WTC11 (cell line): ENCODE results near the gene CPN1. TPM values are rescaled to one million over a fixed set of nuclear protein-coding genes. Genes with fewer than 3 reads are reported as not detected.

Experiments used
- ATAC-seq: fragments of 200-7000 bp; cut with Tn5 transposase; 2 replicates; pipeline ENCODE4 v1.10.0; 2021; ENCODE audit warnings: mild to moderate bottlenecking, moderate library complexity
- CTCF ChIA-PET: fragments of 300-600 bp; sonication (Branson Sonifier 250); formaldehyde crosslinking; loops from one replicate; lab custom pipeline; 2021; ENCODE audit warnings: antibody characterized with exemption; lab: Charles Lee
- POLR2A ChIA-PET: fragments of 350-600 bp; sonication (Branson Sonifier 250); formaldehyde crosslinking; loops from one replicate; lab custom pipeline; 2021; ENCODE audit warnings: antibody characterized with exemption; lab: Charles Lee
- DNase-seq: peaks from one replicate; pipeline ENCODE4 v3.0.0; 2021; ENCODE audit warnings: low spot score
- H3K27ac Mint-ChIP-seq: 2 replicates; pipeline ENCODE4 v1.8.0; 2021; ENCODE audit warnings: mixed read lengths
- H3K27me3 Mint-ChIP-seq: 2 replicates; pipeline ENCODE4 v1.8.0; 2021; ENCODE audit warnings: low read depth, mild to moderate bottlenecking, moderate library complexity, mixed read lengths
- H3K36me3 Mint-ChIP-seq: 2 replicates; pipeline ENCODE4 v1.8.0; 2021; ENCODE audit warnings: mixed read lengths
- H3K4me1 Mint-ChIP-seq: 2 replicates; pipeline ENCODE4 v1.8.0; 2022; ENCODE audit warnings: mixed read lengths
- H3K4me3 Mint-ChIP-seq: 2 replicates; pipeline ENCODE4 v1.8.0; 2021; ENCODE audit warnings: mild to moderate bottlenecking, moderate library complexity, mixed read lengths
- H3K9me3 Mint-ChIP-seq: 2 replicates; pipeline ENCODE4 v1.8.0; 2021; ENCODE audit warnings: mixed read lengths
- ATF1 ChIP-seq: sonication (generic); formaldehyde crosslinking; IDR thresholded peaks from 2 replicates; pipeline ENCODE4 v1.8.1; 2023; ENCODE audit warnings: mild to moderate bottlenecking, moderate library complexity, missing genetic modification reagents
- CREB1 ChIP-seq: sonication (generic); formaldehyde crosslinking; IDR thresholded peaks from 2 replicates; pipeline ENCODE4 v1.8.0; 2023; ENCODE audit warnings: mild to moderate bottlenecking, missing genetic modification reagents
- ETV6 ChIP-seq: sonication (generic); formaldehyde crosslinking; IDR thresholded peaks from 2 replicates; pipeline ENCODE4 v1.8.1; 2022; ENCODE audit warnings: mild to moderate bottlenecking, missing genetic modification reagents
- FOXJ3 ChIP-seq: sonication (generic); formaldehyde crosslinking; IDR thresholded peaks from 2 replicates; pipeline ENCODE4 v1.9.0; 2021; ENCODE audit warnings: missing genetic modification reagents, mild to moderate bottlenecking, borderline replicate concordance
- FOXK1 ChIP-seq: sonication (generic); formaldehyde crosslinking; IDR thresholded peaks from 2 replicates; pipeline ENCODE4 v1.8.0; 2022; ENCODE audit warnings: mild to moderate bottlenecking, moderate library complexity, missing genetic modification reagents
- MXD4 ChIP-seq: fragments of 250-450 bp; sonication (Bioruptor Pico); IDR thresholded peaks from 2 replicates; pipeline ENCODE4 v1.8.0; 2021; ENCODE audit warnings: mild to moderate bottlenecking, moderate library complexity, borderline replicate concordance
- NFE2L1 ChIP-seq: sonication (generic); formaldehyde crosslinking; IDR thresholded peaks from 2 replicates; pipeline ENCODE4 v1.8.1; 2023; ENCODE audit warnings: missing genetic modification reagents
- RELA ChIP-seq: sonication (generic); formaldehyde crosslinking; IDR thresholded peaks from 2 replicates; pipeline ENCODE4 v1.8.1; 2022; ENCODE audit warnings: missing genetic modification reagents, mild to moderate bottlenecking, borderline replicate concordance
- RORB ChIP-seq: fragments of 250-450 bp; sonication (Bioruptor Pico); IDR thresholded peaks from 2 replicates; pipeline ENCODE4 v1.9.0; 2021; ENCODE audit warnings: mild to moderate bottlenecking
- ZMAT4 ChIP-seq: fragments of 250-450 bp; sonication (Bioruptor Pico); IDR thresholded peaks from 2 replicates; pipeline ENCODE4 v1.9.0; 2021; ENCODE audit warnings: mild to moderate bottlenecking
- ZNF219 ChIP-seq: sonication (generic); formaldehyde crosslinking; IDR thresholded peaks from 2 replicates; pipeline ENCODE4 v1.8.0; 2023; ENCODE audit warnings: missing genetic modification reagents, mild to moderate bottlenecking, borderline replicate concordance
- ZNF232 ChIP-seq: sonication (generic); formaldehyde crosslinking; IDR thresholded peaks from 2 replicates; pipeline ENCODE4 v1.8.0; 2022; ENCODE audit warnings: mild to moderate bottlenecking, missing genetic modification reagents
- total RNA-seq: library from RNA; stranded (reverse); gene quantifications from 3 replicates; pipeline ENCODE4 v1.2.3, GENCODE V29; 2021
- TF ChIP-seq, protein P1 (sequence below): sonication (generic); formaldehyde crosslinking; IDR thresholded peaks from 2 replicates; pipeline ENCODE4 v1.8.1; 2023; ENCODE audit warnings: mild to moderate bottlenecking, missing genetic modification reagents, moderate library complexity
- TF ChIP-seq, protein P2 (sequence below): sonication (generic); formaldehyde crosslinking; IDR thresholded peaks from 2 replicates; pipeline ENCODE4 v1.8.0; 2023; ENCODE audit warnings: missing genetic modification reagents, mild to moderate bottlenecking, borderline replicate concordance
- TF ChIP-seq, protein P3 (sequence below): sonication (generic); formaldehyde crosslinking; IDR thresholded peaks from 2 replicates; pipeline ENCODE4 v1.8.1; 2023; ENCODE audit warnings: mild to moderate bottlenecking, missing genetic modification reagents, moderate library complexity

Gene CPN1
- total RNA-seq, 1 experiment from 2014 or later, result 0.42 TPM

GRCh38 chr10:99998889-99999288 lies 82.8 kb downstream of the CPN1 start:
- CTCF ChIA-PET, result interaction anchor here (0.6 to 2.2 kb wide), 2 partner anchors 11 to 35 kb away, joined by 4 to 8 read pairs; partner anchors contain the start of gene DNMBP
- POLR2A ChIA-PET, result interaction anchor here (1.1 kb wide), 1 partner anchor 85 kb away, joined by 4 read pairs; no protein-coding TSS in a partner anchor
- peaks cover 21% of the 10 kb centered on the region for H3K4me1 Mint-ChIP-seq
- 0 out of 2 replicates have a peak, but pooled peaks cover 8% of the 10 kb centered on the region for H3K9me3 Mint-ChIP-seq
- no peaks in the 10 kb centered on the region; the same call in 1 of the 2 replicates for H3K36me3 Mint-ChIP-seq
- TF ChIP-seq FOXJ3, result no peak
- TF ChIP-seq RELA, result no peak
- TF ChIP-seq ZNF219 (CRISPR knock-in tag), result no peak
- no peak for TF ChIP-seq MXD4 (CRISPR knock-in tag)
- TF ChIP-seq, protein P1, sequence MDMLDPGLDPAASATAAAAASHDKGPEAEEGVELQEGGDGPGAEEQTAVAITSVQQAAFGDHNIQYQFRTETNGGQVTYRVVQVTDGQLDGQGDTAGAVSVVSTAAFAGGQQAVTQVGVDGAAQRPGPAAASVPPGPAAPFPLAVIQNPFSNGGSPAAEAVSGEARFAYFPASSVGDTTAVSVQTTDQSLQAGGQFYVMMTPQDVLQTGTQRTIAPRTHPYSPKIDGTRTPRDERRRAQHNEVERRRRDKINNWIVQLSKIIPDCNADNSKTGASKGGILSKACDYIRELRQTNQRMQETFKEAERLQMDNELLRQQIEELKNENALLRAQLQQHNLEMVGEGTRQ (CRISPR knock-in tag), result no peak
- no peak for TF ChIP-seq NFE2L1 (CRISPR knock-in tag)
- TF ChIP-seq, protein P2, sequence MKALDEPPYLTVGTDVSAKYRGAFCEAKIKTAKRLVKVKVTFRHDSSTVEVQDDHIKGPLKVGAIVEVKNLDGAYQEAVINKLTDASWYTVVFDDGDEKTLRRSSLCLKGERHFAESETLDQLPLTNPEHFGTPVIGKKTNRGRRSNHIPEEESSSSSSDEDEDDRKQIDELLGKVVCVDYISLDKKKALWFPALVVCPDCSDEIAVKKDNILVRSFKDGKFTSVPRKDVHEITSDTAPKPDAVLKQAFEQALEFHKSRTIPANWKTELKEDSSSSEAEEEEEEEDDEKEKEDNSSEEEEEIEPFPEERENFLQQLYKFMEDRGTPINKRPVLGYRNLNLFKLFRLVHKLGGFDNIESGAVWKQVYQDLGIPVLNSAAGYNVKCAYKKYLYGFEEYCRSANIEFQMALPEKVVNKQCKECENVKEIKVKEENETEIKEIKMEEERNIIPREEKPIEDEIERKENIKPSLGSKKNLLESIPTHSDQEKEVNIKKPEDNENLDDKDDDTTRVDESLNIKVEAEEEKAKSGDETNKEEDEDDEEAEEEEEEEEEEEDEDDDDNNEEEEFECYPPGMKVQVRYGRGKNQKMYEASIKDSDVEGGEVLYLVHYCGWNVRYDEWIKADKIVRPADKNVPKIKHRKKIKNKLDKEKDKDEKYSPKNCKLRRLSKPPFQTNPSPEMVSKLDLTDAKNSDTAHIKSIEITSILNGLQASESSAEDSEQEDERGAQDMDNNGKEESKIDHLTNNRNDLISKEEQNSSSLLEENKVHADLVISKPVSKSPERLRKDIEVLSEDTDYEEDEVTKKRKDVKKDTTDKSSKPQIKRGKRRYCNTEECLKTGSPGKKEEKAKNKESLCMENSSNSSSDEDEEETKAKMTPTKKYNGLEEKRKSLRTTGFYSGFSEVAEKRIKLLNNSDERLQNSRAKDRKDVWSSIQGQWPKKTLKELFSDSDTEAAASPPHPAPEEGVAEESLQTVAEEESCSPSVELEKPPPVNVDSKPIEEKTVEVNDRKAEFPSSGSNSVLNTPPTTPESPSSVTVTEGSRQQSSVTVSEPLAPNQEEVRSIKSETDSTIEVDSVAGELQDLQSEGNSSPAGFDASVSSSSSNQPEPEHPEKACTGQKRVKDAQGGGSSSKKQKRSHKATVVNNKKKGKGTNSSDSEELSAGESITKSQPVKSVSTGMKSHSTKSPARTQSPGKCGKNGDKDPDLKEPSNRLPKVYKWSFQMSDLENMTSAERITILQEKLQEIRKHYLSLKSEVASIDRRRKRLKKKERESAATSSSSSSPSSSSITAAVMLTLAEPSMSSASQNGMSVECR (CRISPR knock-in tag), result no peak
- TF ChIP-seq ATF1 (CRISPR knock-in tag), result no peak
- no peak for TF ChIP-seq ZNF232 (CRISPR knock-in tag)
- TF ChIP-seq CREB1 (CRISPR knock-in tag), result no peak
- no peak for TF ChIP-seq FOXK1 (CRISPR knock-in tag)
- H3K27me3 Mint-ChIP-seq, result no peaks in the 10 kb centered on the region
- DNase-seq (no peak), ATAC-seq (no peak)
- no peak overlapping the region for H3K27ac Mint-ChIP-seq
- no peak overlapping the region for H3K4me3 Mint-ChIP-seq

- no peaks in the 10 kb centered on the region for H3K36me3 Mint-ChIP-seq
- no peaks in the 10 kb centered on the region for H3K27me3 Mint-ChIP-seq
- ATAC-seq (no peak), DNase-seq (no peak)
- ChIA-PET CTCF (interaction anchor here (1.4 to 1.6 kb wide), 2 partner anchors 13 to 49 kb away, joined by 4 to 7 read pairs; partner anchors contain the start of gene DNMBP), POLR2A (interaction anchor here (0.5 kb wide), 1 partner anchor 744 kb away, joined by 3 read pairs; no protein-coding TSS in a partner anchor)
- H3K27ac Mint-ChIP-seq, result peak overlapping the region; percentile 54; the same call in 1 of the 2 replicates
- H3K9me3 Mint-ChIP-seq, result no peaks in the 10 kb centered on the region
- H3K4me1 Mint-ChIP-seq, result peaks cover 21% of the 10 kb centered on the region
- H3K4me3 Mint-ChIP-seq, result no peak overlapping the region
- TF ChIP-seq ZMAT4 (CRISPR knock-in tag), result no peak
- no peak for TF ChIP-seq CREB1 (CRISPR knock-in tag)
- no peak for TF ChIP-seq ETV6 (CRISPR knock-in tag)
- TF ChIP-seq, protein P3, sequence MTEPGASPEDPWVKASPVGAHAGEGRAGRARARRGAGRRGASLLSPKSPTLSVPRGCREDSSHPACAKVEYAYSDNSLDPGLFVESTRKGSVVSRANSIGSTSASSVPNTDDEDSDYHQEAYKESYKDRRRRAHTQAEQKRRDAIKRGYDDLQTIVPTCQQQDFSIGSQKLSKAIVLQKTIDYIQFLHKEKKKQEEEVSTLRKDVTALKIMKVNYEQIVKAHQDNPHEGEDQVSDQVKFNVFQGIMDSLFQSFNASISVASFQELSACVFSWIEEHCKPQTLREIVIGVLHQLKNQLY, result no peak
- TF ChIP-seq, protein P2 (CRISPR knock-in tag), result no peak
- no peak for TF ChIP-seq RORB (CRISPR knock-in tag)
Observed at GRCh38 chr10:99996671-99997648, 84.7 kb downstream of the CPN1 start.
